GM19035 (cell line): ENCODE results near the gene ZNF562.

Source experiments
- ATAC-seq: cut with Tn5 transposase; IDR thresholded peaks from one replicate; pipeline ENCODE4 v1.9.1; 2021; ENCODE audit not compliant: unreplicated experiment

ZNF562 gene

GRCh38 chr19:9645472-9645871 lies 29.4 kb downstream of the ZNF562 start:
- ATAC-seq, result no peak

DNA sequence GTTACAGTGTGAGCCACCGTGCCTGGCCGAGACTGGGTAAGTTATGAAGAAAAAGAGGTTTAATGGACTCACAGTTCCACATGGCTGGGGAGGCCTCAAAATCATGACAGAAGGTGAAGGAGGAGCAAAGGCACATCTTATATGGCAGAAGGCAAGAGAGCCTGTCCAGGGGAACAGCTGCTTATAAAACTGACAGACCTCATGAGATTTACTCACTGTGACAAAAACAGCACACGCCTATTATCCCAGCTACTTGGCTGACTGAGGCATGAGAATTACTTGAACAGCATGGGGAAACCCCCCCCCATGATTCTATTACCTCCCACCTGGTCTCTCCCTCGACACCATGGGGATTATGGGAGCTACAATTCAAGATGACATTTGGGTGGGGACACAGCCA lies 30.4 kb downstream of the ZNF562 start:
- no peak for ATAC-seq

- no peak for ATAC-seq
Measured at GRCh38 chr19:9641810-9642209, 33.1 kb downstream of the ZNF562 start.

- ATAC-seq, result no peak
Measured at GRCh38 chr19:9640956-9641355, 33.9 kb downstream of the ZNF562 start.

DNA sequence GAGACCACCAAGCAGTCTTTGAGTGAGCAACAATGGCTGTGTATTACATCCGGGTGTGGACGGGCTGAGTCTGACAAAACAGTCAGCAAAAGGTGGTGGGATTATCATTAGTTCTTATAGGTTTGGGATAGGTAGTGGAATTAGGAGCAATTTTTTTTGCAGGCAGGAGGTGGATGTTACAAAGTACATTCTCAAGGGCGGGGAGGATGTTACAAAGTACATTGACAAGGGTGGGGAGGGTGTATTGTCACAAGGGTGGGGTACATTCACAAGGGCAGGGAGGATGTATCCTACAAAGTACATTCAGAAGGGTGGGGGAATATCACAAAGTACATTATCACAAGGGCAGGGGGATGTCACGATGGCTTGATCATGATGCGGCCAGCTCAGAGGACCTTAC lies 38.9 kb downstream of the ZNF562 start:
- no peak for ATAC-seq

- ATAC-seq, result no peak
Measured at GRCh38 chr19:9627856-9628255, 47.0 kb downstream of the ZNF562 start.

DNA sequence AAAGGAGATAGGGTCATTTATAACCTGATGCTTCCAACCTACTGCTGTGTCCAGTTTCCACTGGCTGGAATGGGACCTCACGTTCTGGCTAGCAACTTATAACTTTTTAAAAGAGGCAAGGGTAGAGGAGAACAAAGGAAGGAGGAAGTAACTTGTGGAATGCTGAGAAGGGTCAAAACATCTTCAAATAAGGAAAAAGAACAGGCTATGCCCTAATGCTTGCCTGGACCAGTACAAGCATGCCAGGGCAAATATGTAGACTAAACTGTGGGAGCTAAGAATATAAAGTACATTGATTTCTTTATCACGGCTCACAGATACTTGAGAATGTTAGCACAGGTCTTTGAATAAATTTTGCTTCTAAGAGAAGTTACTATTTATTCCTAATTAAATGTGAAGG lies 52.4 kb downstream of the ZNF562 start:
- ATAC-seq, result no peak

GRCh38 chr19:9621156-9622037 lies 53.5 kb downstream of the ZNF562 start, which contains the start of gene ZNF561:
Gene ZNF561 (minus strand): TSS chr19:9621232. CDS start chr19:9619456, 1,776 bp downstream.
- peak; percentile 86 for ATAC-seq

- no peak for ATAC-seq
Measured at GRCh38 chr19:9620842-9621155, 54.1 kb downstream of the ZNF562 start.

- ATAC-seq, result no peak
Measured at GRCh38 chr19:9615844-9616243, 59.1 kb downstream of the ZNF562 start.

DNA sequence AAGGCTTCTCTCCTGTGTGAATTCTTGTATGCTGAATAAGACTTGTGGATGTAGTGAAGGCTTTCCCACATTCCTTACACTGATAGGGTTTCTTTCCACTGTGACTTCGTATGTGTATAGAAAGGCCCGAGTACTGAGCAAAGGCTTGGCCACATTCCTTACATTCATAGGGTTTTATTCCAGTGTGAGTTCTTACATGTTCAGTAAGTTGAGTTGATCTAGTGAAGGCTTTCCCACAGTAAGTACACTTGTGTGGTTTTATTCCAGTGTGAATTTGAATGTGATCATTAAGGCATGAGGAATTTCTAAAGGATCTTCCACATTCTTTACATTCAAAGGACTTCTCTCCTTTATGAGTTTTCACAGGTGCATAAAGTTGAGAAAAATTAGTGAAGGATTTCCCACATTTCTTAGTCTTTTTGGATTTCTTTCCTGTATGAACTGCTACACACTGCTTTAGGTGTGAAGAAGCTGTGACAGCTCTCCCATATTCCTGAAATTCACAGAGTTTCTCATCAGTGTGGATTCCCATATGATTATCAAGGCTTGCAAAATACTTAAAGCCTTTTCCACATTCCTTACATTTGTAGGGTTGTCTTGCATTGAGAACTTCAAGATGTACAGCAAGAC lies 64.3 kb downstream of the ZNF562 start:
- no peak for ATAC-seq

- ATAC-seq, result no peak
Measured at GRCh38 chr19:9608912-9609311, 66.0 kb downstream of the ZNF562 start.

- ATAC-seq, result no peak
Measured at GRCh38 chr19:9597027-9597426, 77.9 kb downstream of the ZNF562 start.
